Liver (tissue), 9 donors: ENCODE data around the gene HS1BP3. TPM values are rescaled to one million over a fixed set of nuclear protein-coding genes. Genes with fewer than 3 reads are reported as not detected.

ENCODE experiments used
- DNase-seq: peaks from one replicate; pipeline ENCODE4 v3.0.0-alpha.2; 2017; ENCODE audit warnings: low spot score
- H3K27ac ChIP-seq, 2 donors: one replicate each; pipeline ENCODE4 v1.7.0; 2013; ENCODE audit warnings: inconsistent platforms in 2 of 2, low read length in 2 of 2, control low read depth in 1 of 2, low read depth in 1 of 2, mild to moderate bottlenecking in 1 of 2
- H3K27me3 ChIP-seq, 4 donors: one replicate each; pipeline versions ENCODE4 v1.6.1 to v1.7.0; 2013; ENCODE audit warnings: low read length in 3 of 4, inconsistent platforms in 1 of 4, mild to moderate bottlenecking in 1 of 4, moderate library complexity in 1 of 4; ENCODE audit not compliant: control insufficient read depth in 4 of 4, insufficient read depth in 4 of 4
- H3K36me3 ChIP-seq, 4 donors: one replicate each; pipeline versions ENCODE4 v1.6.1 to v1.7.0; 2013; ENCODE audit warnings: low read length in 3 of 4, mild to moderate bottlenecking in 3 of 4, low read depth in 1 of 4, moderate library complexity in 1 of 4; ENCODE audit not compliant: control insufficient read depth in 4 of 4, insufficient read depth in 3 of 4
- H3K4me1 ChIP-seq, 4 donors: one replicate each; pipeline versions ENCODE4 v1.6.1 to v1.7.0; 2013; ENCODE audit warnings: low read length in 3 of 4, mild to moderate bottlenecking in 3 of 4, moderate library complexity in 1 of 4; ENCODE audit not compliant: control insufficient read depth in 4 of 4, insufficient read depth in 4 of 4
- H3K4me3 ChIP-seq, 3 donors: one replicate each; pipeline versions ENCODE4 v1.6.1 to v1.7.0; 2013; ENCODE audit warnings: low read length in 3 of 3, control low read depth in 1 of 3, low read depth in 1 of 3, mild to moderate bottlenecking in 1 of 3
- H3K9ac ChIP-seq, 2 donors: one replicate each; pipeline ENCODE4 v1.7.0; 2013; ENCODE audit warnings: low read length in 2 of 2, mild to moderate bottlenecking in 2 of 2, moderate library complexity in 2 of 2, control low read depth in 1 of 2, low read depth in 1 of 2
- H3K9me3 ChIP-seq, 4 donors: one replicate each; pipeline versions ENCODE4 v1.6.1 to v1.7.0; 2013; ENCODE audit warnings: low read length in 3 of 4; ENCODE audit not compliant: control insufficient read depth in 4 of 4
- CTCF ChIP-seq: fragments of 150-350 bp; IDR thresholded peaks from 2 replicates; pipeline ENCODE4 v1.5.1; 2017; ENCODE audit warnings: improper control_type of control experiment, low read depth, low read length; ENCODE audit not compliant: missing input control
- EGR1 ChIP-seq, 2 donors: IDR thresholded peaks; 2 replicates each; pipeline ENCODE4 v1.6.1; 2016 to 2018; ENCODE audit warnings: antibody characterized with exemption in 2 of 2, low read depth in 2 of 2
- FOXA1 ChIP-seq: IDR thresholded peaks from 2 replicates; pipeline ENCODE4 v1.6.1; 2016; ENCODE audit warnings: antibody characterized with exemption
- GABPA ChIP-seq, 2 donors: IDR thresholded peaks in 1 of 2; conservative IDR thresholded peaks in 1 of 2; 2 replicates each; pipeline ENCODE4 v1.6.1; 2016; ENCODE audit warnings: antibody characterized with exemption in 2 of 2, mild to moderate bottlenecking in 1 of 2, moderate library complexity in 1 of 2
- HNF4G ChIP-seq: IDR thresholded peaks from 2 replicates; pipeline ENCODE4 v1.6.1; 2016; ENCODE audit warnings: antibody characterized with exemption
- JUND ChIP-seq, 2 donors: IDR thresholded peaks; 2 replicates each; pipeline ENCODE4 v1.6.1; 2016; ENCODE audit warnings: antibody characterized with exemption in 2 of 2
- MAX ChIP-seq: IDR thresholded peaks from 2 replicates; pipeline ENCODE4 v1.6.1; 2016; ENCODE audit warnings: antibody characterized with exemption
- NR2F2 ChIP-seq: IDR thresholded peaks from 2 replicates; pipeline ENCODE4 v1.6.1; 2016; ENCODE audit warnings: antibody characterized with exemption
- RAD21 ChIP-seq, 2 donors: IDR thresholded peaks; 2 replicates each; pipeline ENCODE4 v1.6.1; 2016; ENCODE audit warnings: antibody characterized with exemption in 2 of 2, mild to moderate bottlenecking in 2 of 2
- RXRA ChIP-seq, 2 donors: IDR thresholded peaks; 2 replicates each; pipeline ENCODE4 v1.6.1; 2017 to 2018; ENCODE audit warnings: antibody characterized with exemption in 2 of 2, mild to moderate bottlenecking in 1 of 2
- SP1 ChIP-seq: IDR thresholded peaks from 2 replicates; pipeline ENCODE4 v1.6.1; 2018; ENCODE audit warnings: antibody characterized with exemption, mild to moderate bottlenecking
- TAF1 ChIP-seq: conservative IDR thresholded peaks from 2 replicates; pipeline ENCODE4 v1.6.1; 2016; ENCODE audit warnings: antibody characterized with exemption, mild to moderate bottlenecking
- ZBTB33 ChIP-seq: IDR thresholded peaks from 2 replicates; pipeline ENCODE4 v1.6.1; 2016; ENCODE audit warnings: antibody characterized with exemption
- WGBS: extraction: QIAGEN DNeasy Blood & Tissue Kit; methylation state at CpG from one replicate; pipeline ENCODE4 v1.1.7; 2013; 5-methylcytosine and 5-hydroxymethylcytosine counted together
- polyA plus RNA-seq, 2 donors: library from polyadenylated mRNA; stranded (reverse) in 1 of 2; unstranded in 1 of 2; fragments of 200-250 nt in 1 of 2; fragments of >200 nt in 1 of 2; fragmentation: Nextera tagmentation in 1 of 2; extraction: Ambion mirVana in 1 of 2; gene quantifications; one replicate each; pipeline versions ENCODE4 v1.2.1 to v1.2.3, GENCODE V29; 2013 to 2015
- total RNA-seq, 2 donors: library from RNA; depleted of rRNA; stranded (reverse); fragments of >200 nt; gene quantifications; one replicate each; pipeline ENCODE4 v1.2.3, GENCODE V29; 2014
- TF ChIP-seq, protein P1 (sequence below): IDR thresholded peaks from 2 replicates; pipeline ENCODE4 v1.6.1; 2016; ENCODE audit warnings: antibody characterized with exemption
- donor health status: healthy.
- donor health status: healthy.
- donor health status: healthy.
- donor health status: healthy.
- donor health status: healthy.

Gene HS1BP3
- total and polyA plus RNA-seq, 4 donors, result 7.7 to 15.4 (median 10.9) TPM

GRCh38 chr2:20604951-20605381 is 45.9 kb downstream of the HS1BP3 start:
- 82% methylated on average over 5 of the region's 5 CpGs for WGBS

DNA sequence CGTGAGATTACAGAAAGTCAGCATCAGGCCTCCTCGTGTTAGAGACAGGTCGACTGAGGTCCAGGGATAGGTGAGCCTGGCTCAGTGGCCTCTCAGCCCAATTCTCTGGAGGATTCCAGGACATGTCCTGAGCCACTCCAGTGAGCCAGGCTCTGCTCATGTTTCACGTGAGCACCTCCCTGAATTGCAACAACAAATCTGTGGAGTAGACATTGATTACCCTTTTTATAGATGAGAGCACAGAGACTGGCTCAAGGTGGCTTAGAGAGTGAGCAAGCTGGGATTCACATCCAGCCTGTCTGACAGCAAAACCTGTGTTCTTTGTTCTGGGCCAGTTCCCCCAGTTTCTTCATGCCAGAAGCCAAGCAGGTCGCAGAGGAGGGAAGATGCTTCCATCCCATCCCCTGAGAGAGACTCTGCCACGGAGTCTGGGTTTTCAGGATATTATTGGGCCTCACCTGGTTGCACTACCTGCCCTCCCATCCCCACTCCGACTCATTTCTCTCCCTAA is 46.4 kb downstream of the HS1BP3 start:
- peaks cover 7 to 16% (median 11%) of the 10 kb centered on the region in 4 donors for H3K4me1 ChIP-seq
- H3K4me3 ChIP-seq, result no peak overlapping the region
- no peaks in the 10 kb centered on the region for H3K9me3 ChIP-seq
- peak overlapping the region; percentile 49 to 61 for H3K27ac ChIP-seq
- no peak for TF ChIP-seq HNF4G
- no peak overlapping the region for H3K9ac ChIP-seq
- WGBS, result 85% methylated on average over 7 of the region's 7 CpGs
- no peaks in the 10 kb centered on the region for H3K36me3 ChIP-seq
- H3K27me3 ChIP-seq, result no peaks in the 10 kb centered on the region
- no peak for DNase-seq

More at GRCh38 chr2:20604951-20605381, 45.9 kb downstream of the HS1BP3 start:
- peaks cover 5 to 16% (median 9%) of the 10 kb centered on the region in 4 donors for H3K4me1 ChIP-seq
- no peaks in the 10 kb centered on the region for H3K27me3 ChIP-seq
- H3K9me3 ChIP-seq, result no peaks in the 10 kb centered on the region
- peak in 1 of 2 donors; percentile 17 for TF ChIP-seq RAD21 (IDR thresholded peaks at IDR 0.05)
- TF ChIP-seq CTCF, result no peak
- no peaks in the 10 kb centered on the region for H3K36me3 ChIP-seq
- H3K4me3 ChIP-seq, result no peak overlapping the region
- no peak overlapping the region for H3K9ac ChIP-seq
- H3K27ac ChIP-seq, result peak overlapping the region; percentile 49 to 61
- DNase-seq, result no peak

GRCh38 chr2:20603791-20604190 is 47.1 kb downstream of the HS1BP3 start:
- no peaks in the 10 kb centered on the region for H3K9me3 ChIP-seq
- WGBS, result 96% methylated on average over 5 of the region's 5 CpGs
- H3K27me3 ChIP-seq, result no peaks in the 10 kb centered on the region
- H3K9ac ChIP-seq, result no peak overlapping the region
- no peak overlapping the region for H3K4me3 ChIP-seq
- no peak overlapping the region for H3K27ac ChIP-seq
- TF ChIP-seq EGR1 (IDR thresholded peaks at IDR 0.05; ENCODE audit: low read depth in 2 of 2) (no peak), RXRA (IDR thresholded peaks at IDR 0.05) (no peak)
- H3K36me3 ChIP-seq, result no peaks in the 10 kb centered on the region
- no peak for DNase-seq
- H3K4me1 ChIP-seq, result peaks cover 10 to 19% (median 14%) of the 10 kb centered on the region in 4 donors

GRCh38 chr2:20602803-20603202 is 48.1 kb downstream of the HS1BP3 start:
- no peaks in the 10 kb centered on the region for H3K27me3 ChIP-seq
- peaks cover 11 to 25% (median 20%) of the 10 kb centered on the region in 4 donors for H3K4me1 ChIP-seq
- TF ChIP-seq ZBTB33 (no peak), TAF1 (no peak), CTCF (no peak), EGR1 (IDR thresholded peaks at IDR 0.05; ENCODE audit: low read depth in 2 of 2) (no peak), NR2F2 (no peak), MAX (no peak), HNF4G (no peak), JUND (IDR thresholded peaks at IDR 0.05) (no peak), FOXA1 (no peak), RXRA (IDR thresholded peaks at IDR 0.05) (no peak), GABPA (IDR thresholded peaks at IDR 0.05 in 1 of 2, conservative IDR thresholded peaks at IDR 0.05 in 1 of 2) (no peak), RAD21 (IDR thresholded peaks at IDR 0.05) (no peak), SP1 (no peak)
- TF ChIP-seq, protein P1, sequence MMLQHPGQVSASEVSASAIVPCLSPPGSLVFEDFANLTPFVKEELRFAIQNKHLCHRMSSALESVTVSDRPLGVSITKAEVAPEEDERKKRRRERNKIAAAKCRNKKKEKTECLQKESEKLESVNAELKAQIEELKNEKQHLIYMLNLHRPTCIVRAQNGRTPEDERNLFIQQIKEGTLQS, result no peak
- no peak overlapping the region for H3K4me3 ChIP-seq
- no peak for DNase-seq
- H3K27ac ChIP-seq, result no peak overlapping the region
- no peaks in the 10 kb centered on the region for H3K36me3 ChIP-seq
- H3K9ac ChIP-seq, result no peak overlapping the region
- no peaks in the 10 kb centered on the region for H3K9me3 ChIP-seq
- WGBS, result 96% methylated on average over 2 of the region's 2 CpGs
